PFSK-1 (cell line): ENCODE data around the gene NOCT.

Experiments used
- FOXP2 ChIP-seq: optimal IDR thresholded peaks from 2 replicates; pipeline ENCODE3; 2011; ENCODE audit warnings: borderline replicate concordance, control low read depth, inconsistent platforms; ENCODE audit not compliant: insufficient read depth; ENCODE audit errors: extremely low read length, extremely low read depth
- POLR2AphosphoS5 ChIP-seq: IDR thresholded peaks from 2 replicates; pipeline ENCODE4 v1.6.1; 2012; ENCODE audit warnings: low read depth, mild to moderate bottlenecking, control low read depth, low read length, moderate library complexity
- SIN3A ChIP-seq: IDR thresholded peaks from 2 replicates; pipeline ENCODE4 v1.6.1; 2012; ENCODE audit warnings: mild to moderate bottlenecking, low read length, moderate library complexity, borderline replicate concordance; ENCODE audit not compliant: insufficient read depth
- TAF1 ChIP-seq: IDR thresholded peaks from 2 replicates; pipeline ENCODE4 v1.6.1; 2012; ENCODE audit warnings: low read length, control low read depth, borderline replicate concordance; ENCODE audit not compliant: insufficient read depth
- TF ChIP-seq, protein P1 (sequence below), 2 experiments: IDR thresholded peaks; 2 replicates each; pipeline versions ENCODE4 v1.6.1 to v1.8.0; 2011 to 2012; ENCODE audit warnings: low read depth in 2 of 2, low read length in 2 of 2, control low read depth in 1 of 2, inconsistent platforms in 1 of 2, mild to moderate bottlenecking in 1 of 2, moderate library complexity in 1 of 2; ENCODE audit not compliant: insufficient read depth in 1 of 2

Gene NOCT

DNA sequence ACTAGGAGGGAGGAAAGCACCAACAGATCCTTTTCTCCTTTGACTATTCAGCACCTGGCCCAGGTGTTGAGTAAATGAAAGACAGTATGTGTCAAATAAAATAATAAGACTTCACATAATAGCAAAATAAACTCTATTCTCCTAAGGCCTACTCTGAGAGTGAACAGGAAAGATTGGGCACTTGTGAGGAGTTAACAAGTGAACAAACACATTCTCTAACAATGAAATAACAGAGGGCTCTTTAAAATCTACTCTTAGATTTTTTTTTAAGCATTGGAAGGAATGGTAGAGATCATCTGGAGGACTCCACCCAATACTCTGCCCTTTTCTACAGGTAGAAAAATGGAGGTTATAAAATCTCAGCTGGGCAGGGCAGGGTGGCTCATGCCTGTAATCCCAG is 39.1 kb upstream of the NOCT start:
- TF ChIP-seq POLR2AphosphoS5 (no peak), TAF1 (no peak)
- TF ChIP-seq, protein P1, sequence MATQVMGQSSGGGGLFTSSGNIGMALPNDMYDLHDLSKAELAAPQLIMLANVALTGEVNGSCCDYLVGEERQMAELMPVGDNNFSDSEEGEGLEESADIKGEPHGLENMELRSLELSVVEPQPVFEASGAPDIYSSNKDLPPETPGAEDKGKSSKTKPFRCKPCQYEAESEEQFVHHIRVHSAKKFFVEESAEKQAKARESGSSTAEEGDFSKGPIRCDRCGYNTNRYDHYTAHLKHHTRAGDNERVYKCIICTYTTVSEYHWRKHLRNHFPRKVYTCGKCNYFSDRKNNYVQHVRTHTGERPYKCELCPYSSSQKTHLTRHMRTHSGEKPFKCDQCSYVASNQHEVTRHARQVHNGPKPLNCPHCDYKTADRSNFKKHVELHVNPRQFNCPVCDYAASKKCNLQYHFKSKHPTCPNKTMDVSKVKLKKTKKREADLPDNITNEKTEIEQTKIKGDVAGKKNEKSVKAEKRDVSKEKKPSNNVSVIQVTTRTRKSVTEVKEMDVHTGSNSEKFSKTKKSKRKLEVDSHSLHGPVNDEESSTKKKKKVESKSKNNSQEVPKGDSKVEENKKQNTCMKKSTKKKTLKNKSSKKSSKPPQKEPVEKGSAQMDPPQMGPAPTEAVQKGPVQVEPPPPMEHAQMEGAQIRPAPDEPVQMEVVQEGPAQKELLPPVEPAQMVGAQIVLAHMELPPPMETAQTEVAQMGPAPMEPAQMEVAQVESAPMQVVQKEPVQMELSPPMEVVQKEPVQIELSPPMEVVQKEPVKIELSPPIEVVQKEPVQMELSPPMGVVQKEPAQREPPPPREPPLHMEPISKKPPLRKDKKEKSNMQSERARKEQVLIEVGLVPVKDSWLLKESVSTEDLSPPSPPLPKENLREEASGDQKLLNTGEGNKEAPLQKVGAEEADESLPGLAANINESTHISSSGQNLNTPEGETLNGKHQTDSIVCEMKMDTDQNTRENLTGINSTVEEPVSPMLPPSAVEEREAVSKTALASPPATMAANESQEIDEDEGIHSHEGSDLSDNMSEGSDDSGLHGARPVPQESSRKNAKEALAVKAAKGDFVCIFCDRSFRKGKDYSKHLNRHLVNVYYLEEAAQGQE (IDR thresholded peaks at IDR 0.05; ENCODE audit: insufficient read depth in 1 of 2, low read depth in 2 of 2, low read length in 2 of 2): no peak

DNA sequence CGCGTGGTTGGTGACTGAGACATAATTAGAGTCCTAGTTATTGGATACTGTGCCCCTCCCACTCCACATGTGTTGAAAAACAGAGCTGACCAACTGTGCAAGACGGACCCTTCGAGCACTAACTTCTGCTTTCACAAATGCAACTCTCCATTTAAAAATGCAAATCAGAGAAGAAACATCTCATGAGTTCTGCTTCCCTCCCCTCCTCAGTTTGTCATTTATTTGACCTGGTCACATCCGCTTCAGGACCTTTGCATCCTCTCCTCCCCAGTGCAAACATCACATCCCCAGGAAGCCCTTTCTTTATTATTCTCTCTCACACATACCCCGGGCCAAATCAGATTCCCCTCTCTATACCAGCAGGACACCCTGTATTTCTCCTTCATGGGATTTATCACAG is 38.1 kb upstream of the NOCT start:
- TF ChIP-seq, protein P1 (IDR thresholded peaks at IDR 0.05; ENCODE audit: insufficient read depth in 1 of 2, low read depth in 2 of 2, low read length in 2 of 2): no peak
- TF ChIP-seq POLR2AphosphoS5: no peak
- TF ChIP-seq TAF1: no peak
- TF ChIP-seq FOXP2: no peak
- TF ChIP-seq SIN3A: no peak

DNA sequence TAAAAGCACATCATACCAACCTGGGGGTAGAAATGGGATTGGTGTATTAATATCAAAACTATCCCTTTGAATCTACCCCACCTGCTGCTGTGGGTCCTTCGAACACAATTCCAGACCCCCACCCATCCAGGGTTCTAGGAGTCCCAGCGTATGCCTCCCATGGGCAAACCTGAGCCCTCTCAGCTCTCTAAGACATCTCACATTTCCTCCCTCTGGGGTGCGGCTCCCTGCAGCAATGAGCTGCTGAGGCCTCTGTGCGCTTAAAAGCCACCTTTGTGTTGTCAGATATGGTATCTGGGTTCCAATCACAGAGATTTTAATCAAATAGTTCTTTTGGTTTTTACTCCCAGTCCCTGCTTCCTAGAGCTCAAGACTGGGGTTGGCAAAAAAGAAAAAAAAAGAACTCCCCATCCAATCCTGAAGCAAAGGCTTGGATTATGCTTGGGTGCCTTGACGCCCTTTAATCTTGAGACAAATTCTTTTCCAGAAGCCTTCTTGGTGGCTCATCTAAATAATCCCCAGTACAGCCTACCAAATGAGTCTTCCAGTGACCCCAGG is 37.5 kb upstream of the NOCT start:
- TF ChIP-seq POLR2AphosphoS5: no peak
- no peak for TF ChIP-seq FOXP2
- no peak for TF ChIP-seq SIN3A
- TF ChIP-seq TAF1: no peak
- TF ChIP-seq, protein P1 (IDR thresholded peaks at IDR 0.05; ENCODE audit: insufficient read depth in 1 of 2, low read depth in 2 of 2, low read length in 2 of 2): no peak

DNA sequence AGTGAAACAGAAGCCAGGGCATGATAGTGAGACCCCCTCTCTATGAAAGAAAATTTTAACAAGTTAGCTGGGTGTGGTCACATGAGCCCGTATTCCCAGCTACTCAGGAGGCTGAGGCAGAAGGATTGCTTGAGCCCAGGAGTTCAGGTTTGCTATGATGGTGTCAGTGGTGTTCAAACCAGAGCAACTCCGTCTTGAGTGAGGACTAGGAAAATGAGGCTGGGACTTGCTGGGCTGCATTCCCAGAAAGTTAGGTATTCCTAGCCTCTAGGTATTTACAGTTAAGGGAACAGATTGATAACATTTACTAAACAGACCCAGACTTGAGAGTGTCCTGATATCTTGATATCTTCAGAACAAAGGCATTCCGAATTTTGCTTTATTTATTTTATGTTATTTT is 37.0 kb upstream of the NOCT start:
- no peak for TF ChIP-seq SIN3A
- TF ChIP-seq, protein P1 (IDR thresholded peaks at IDR 0.05; ENCODE audit: insufficient read depth in 1 of 2, low read depth in 2 of 2, low read length in 2 of 2): no peak
- TF ChIP-seq FOXP2: no peak
- no peak for TF ChIP-seq POLR2AphosphoS5

DNA sequence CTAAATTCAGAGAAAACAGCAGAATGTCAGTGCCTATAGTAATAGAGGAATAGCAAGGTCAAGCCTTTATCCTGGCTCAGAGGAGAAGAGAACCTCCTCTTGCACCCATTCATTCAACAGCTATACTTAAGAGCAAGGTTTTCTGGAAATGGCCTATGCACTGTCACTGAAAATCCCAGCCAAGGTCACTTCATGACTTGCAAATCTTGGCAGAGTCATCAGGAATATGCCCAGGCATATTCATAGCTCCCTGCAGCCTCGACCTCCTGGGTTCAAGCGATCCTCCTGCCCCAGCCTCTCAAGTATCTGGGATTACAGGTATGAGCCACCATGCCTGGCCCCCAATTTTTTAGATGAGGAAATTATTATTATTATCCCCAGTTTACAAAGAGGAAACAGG is 35.8 kb upstream of the NOCT start:
- TF ChIP-seq SIN3A (no peak), POLR2AphosphoS5 (no peak), FOXP2 (no peak), TAF1 (no peak)
- TF ChIP-seq, protein P1 (IDR thresholded peaks at IDR 0.05; ENCODE audit: insufficient read depth in 1 of 2, low read depth in 2 of 2, low read length in 2 of 2): no peak
